Left lung (tissue), 10 donors: ENCODE results near the gene UBE2R2. TPM values are rescaled to one million over a fixed set of nuclear protein-coding genes. Genes with fewer than 3 reads are reported as not detected.
"Not testable (repeated sequence)": the region's sequence is repeated elsewhere in the genome, so short reads cannot be mapped to it uniquely, and the experiment has no call there.

Source experiments
- ATAC-seq: fragments of 200-7000 bp; cut with Tn5 transposase; one replicate; pipeline ENCODE4 v1.9.1; 2020; ENCODE audit warnings: moderate library complexity
- DNase-seq, 4 donors: peaks; one replicate each; pipeline ENCODE4 v3.0.0-alpha.2; 2013 to 2020
- H3K27ac ChIP-seq, 2 donors: fragments of 200-600 bp; sonication (generic) in 1 of 2; one replicate each; pipeline versions ENCODE4 v1.5.0 to v1.8.0; 2020 to 2021
- H3K27me3 ChIP-seq, 2 donors: fragments of 200-600 bp; sonication (generic) in 1 of 2; one replicate each; pipeline versions ENCODE4 v1.5.0 to v1.8.0; 2020 to 2021
- H3K36me3 ChIP-seq, 2 donors: fragments of 200-600 bp; sonication (generic) in 1 of 2; one replicate each; pipeline versions ENCODE4 v1.5.0 to v1.8.0; 2020 to 2021
- H3K4me1 ChIP-seq, 2 donors: fragments of 200-600 bp; one replicate each; pipeline ENCODE4 v1.8.0; 2021
- H3K4me3 ChIP-seq, 2 donors: fragments of 200-600 bp; sonication (generic) in 1 of 2; one replicate each; pipeline versions ENCODE4 v1.5.0 to v1.8.0; 2020 to 2021; ENCODE audit warnings: mild to moderate bottlenecking in 1 of 2
- H3K9me3 ChIP-seq, 2 donors: fragments of 200-600 bp; sonication (generic) in 1 of 2; one replicate each; pipeline versions ENCODE4 v1.5.0 to v1.8.0; 2020 to 2021
- intact Hi-C, 2 donors: fragments of 100-400 bp; cut with DNase I; formaldehyde crosslinking; loops; one replicate each; pipeline versions ENCODE4 v1.11.2 to v1.14.2; 2022
- polyA plus RNA-seq, 6 donors: library from polyadenylated mRNA; unstranded; fragments of 120-200 nt; gene quantifications; one replicate each; pipeline ENCODE4 v1.2.1, GENCODE V29; 2013; ENCODE audit not compliant: insufficient read length in 6 of 6
- total RNA-seq, 2 donors: library from RNA; stranded (reverse); fragmentation: NEBNext Ultra II Directional; extraction: Animal tissue kit (Norgen Biotek cat#: 25700); gene quantifications; one replicate each; pipeline ENCODE4 v1.2.1, GENCODE V29; 2021
- TF ChIP-seq, protein P1 (sequence below), 2 donors: fragments of 200-600 bp; sonication (generic) in 1 of 2; IDR thresholded peaks; one replicate each; pipeline versions ENCODE4 v1.5.0 to v1.8.0; 2021; ENCODE audit warnings: antibody characterized with exemption in 2 of 2
- donor health status: DM: no; HTN: yes; CAD: no.
- donor health status: DM: no; HTN: no; CAD: no.

UBE2R2 gene
- total and polyA plus RNA-seq, 8 donors: 34.0 to 60.6 (median 56.7) TPM

DNA sequence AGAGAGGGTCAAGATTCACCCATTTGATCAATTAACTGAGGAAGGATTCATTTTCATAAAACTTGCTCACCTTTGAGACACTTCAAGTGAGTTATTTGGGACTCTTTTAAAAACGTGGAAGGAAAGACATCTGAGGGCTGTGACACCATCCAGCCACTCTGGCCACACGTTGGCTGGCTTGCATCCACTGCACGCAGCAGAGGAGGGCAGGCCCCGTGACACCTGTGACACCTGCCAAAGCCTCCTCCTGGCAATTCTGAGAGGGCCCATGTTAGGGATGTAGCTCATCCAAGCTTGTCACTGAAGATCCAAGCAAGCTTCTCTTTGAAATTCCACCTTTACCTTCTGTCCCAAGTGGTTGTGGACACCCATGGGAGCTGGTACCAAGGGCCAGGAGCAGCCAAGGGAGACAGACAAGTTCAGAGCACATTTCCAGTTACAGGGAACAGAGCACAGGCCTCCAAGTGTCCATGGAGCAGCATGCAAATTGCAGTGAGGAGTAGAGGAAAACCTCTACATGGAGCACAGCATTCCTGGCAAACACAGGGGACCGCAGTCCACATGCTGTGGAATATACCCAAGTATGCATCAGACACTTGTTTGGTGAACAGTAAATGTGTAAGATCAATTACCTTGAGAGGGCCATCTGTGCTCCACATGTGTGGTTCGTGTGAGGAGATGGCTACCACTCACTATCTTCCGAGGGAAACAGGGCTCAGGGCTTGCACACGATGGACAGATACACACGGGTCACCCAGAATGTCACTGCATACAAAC, 16.8 kb upstream of the UBE2R2 start:
- no peak overlapping the region for H3K4me3 ChIP-seq
- no peaks in the 10 kb centered on the region for H3K36me3 ChIP-seq
- no peak overlapping the region for H3K27ac ChIP-seq
- no peak for DNase-seq
- no peaks in the 10 kb centered on the region for H3K9me3 ChIP-seq
- H3K4me1 ChIP-seq: no peaks in the 10 kb centered on the region
- no peak for ATAC-seq
- no peaks in the 10 kb centered on the region for H3K27me3 ChIP-seq
- intact Hi-C loops: no loop called here
- TF ChIP-seq, protein P1, sequence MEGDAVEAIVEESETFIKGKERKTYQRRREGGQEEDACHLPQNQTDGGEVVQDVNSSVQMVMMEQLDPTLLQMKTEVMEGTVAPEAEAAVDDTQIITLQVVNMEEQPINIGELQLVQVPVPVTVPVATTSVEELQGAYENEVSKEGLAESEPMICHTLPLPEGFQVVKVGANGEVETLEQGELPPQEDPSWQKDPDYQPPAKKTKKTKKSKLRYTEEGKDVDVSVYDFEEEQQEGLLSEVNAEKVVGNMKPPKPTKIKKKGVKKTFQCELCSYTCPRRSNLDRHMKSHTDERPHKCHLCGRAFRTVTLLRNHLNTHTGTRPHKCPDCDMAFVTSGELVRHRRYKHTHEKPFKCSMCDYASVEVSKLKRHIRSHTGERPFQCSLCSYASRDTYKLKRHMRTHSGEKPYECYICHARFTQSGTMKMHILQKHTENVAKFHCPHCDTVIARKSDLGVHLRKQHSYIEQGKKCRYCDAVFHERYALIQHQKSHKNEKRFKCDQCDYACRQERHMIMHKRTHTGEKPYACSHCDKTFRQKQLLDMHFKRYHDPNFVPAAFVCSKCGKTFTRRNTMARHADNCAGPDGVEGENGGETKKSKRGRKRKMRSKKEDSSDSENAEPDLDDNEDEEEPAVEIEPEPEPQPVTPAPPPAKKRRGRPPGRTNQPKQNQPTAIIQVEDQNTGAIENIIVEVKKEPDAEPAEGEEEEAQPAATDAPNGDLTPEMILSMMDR (IDR thresholded peaks at IDR 0.05): no peak

DNA sequence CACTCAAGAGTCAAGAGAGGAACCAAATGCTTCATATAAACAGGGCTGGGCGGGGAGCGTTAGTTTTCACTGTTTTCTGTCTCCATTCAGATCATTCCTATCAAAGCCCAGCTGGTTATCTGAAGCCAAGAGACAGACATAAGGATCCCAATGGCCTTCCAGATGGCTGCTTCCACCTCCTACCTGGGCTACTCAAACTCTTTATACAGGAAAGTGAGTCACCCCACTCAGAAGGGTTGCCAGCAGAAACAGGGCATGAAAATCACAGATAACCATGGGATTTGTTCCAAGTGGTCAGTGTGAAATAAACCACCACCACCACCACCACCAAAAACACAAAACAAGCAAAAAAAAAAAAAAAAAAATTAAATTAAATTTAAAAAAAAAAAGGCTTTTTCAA, 16.1 kb upstream of the UBE2R2 start:
- H3K4me1 ChIP-seq: no peaks in the 10 kb centered on the region
- H3K4me3 ChIP-seq: no peak overlapping the region
- no peaks in the 10 kb centered on the region for H3K36me3 ChIP-seq
- DNase-seq (no peak), ATAC-seq (peak; percentile 57)
- TF ChIP-seq, protein P1 (IDR thresholded peaks at IDR 0.05): no peak
- no peak overlapping the region for H3K27ac ChIP-seq
- intact Hi-C loops: no loop called here
- no peaks in the 10 kb centered on the region for H3K27me3 ChIP-seq
- H3K9me3 ChIP-seq: no peaks in the 10 kb centered on the region

DNA sequence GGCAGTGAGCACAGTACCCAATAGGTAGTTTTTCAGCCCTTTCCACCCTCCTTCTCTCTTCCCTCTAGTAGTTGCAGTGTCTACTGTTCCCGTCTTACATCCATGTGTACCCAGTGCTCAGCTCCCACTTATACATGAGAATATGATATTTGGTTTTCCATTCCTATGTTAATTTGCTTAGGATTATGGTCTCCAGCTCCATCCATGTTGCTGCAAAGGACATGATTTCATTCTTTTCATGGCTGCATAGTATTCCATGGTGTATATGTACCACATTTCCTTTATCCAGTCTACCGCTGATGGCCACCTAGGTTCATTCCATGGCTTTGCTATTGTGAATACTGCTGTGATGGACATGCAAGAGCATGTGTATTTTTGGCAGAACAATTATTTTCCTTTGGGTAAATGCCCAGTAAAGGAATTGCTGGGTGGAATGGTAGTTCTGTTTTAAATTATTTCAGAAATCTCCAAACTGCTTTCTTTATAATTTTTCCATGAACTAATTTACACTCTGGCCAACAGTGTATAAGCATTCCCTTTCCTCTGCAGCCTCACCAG, 14.9 kb upstream of the UBE2R2 start:
- DNase-seq, H3K27ac ChIP-seq, intact Hi-C loops, H3K4me3 ChIP-seq, H3K36me3 ChIP-seq, H3K4me1 ChIP-seq, ATAC-seq, H3K27me3 ChIP-seq, H3K9me3 ChIP-seq: not testable (repeated sequence)

DNA sequence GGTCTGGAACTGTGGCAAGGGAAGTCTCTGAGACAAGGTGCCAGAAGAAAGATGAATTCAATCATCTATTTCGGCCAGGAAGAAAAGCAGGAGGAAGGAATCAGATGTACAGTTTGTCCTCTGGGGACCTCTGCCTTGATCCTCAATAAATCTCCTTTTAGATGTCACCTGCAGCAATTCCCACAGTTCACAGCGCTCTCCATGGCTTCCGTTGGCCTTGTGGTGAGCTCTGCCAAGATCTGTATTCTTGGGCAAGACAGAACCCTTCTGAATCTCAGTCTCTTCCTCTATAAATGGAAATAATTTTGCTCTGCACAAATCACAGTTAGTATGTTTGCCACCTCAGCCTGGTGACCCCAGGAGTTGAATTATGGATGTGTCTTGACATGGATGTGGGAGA, 12.8 kb upstream of the UBE2R2 start:
- H3K4me3 ChIP-seq, intact Hi-C loops, H3K4me1 ChIP-seq, H3K27ac ChIP-seq, H3K27me3 ChIP-seq, DNase-seq, H3K9me3 ChIP-seq, H3K36me3 ChIP-seq, ATAC-seq: not testable (repeated sequence)

DNA sequence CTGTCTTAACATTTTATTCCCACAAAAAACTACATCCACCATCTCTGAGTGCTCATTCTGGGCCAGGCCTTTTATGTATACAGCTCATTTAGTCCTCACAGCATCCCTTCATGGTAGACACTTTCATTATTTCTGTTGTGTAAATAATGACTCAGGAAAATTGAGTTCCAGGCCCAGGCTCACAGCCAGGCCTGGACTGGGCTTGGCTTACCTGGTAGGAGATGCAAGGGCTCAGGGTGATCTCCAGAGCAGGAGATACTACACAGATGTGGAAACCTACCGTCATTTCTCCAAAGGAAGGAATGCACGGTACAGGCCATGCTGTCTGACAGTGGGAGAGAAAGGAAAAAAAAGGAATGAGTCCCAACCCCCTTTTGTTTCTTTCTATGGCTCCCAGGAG, 9.8 kb upstream of the UBE2R2 start:
- H3K9me3 ChIP-seq, DNase-seq, H3K36me3 ChIP-seq, intact Hi-C loops, H3K4me1 ChIP-seq, H3K4me3 ChIP-seq, H3K27me3 ChIP-seq, H3K27ac ChIP-seq: not testable (repeated sequence)
- peak; percentile 94 for ATAC-seq

DNA sequence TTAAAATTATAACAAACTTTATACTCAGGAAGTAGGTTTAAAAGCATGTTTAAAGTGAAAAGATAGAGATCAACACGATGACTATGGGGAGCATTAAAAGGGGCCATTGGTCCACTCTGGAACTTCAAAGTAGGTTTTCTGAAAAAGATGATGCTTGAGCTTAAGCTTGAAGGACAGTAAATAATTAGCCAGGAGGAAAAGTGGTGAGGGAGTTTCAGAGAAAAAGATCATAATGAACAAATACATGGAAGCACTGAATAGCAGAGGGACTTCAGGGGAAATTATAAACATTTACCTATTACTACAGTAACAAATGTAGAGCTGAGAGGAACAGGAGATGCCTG, 8.0 kb upstream of the UBE2R2 start:
- H3K4me3 ChIP-seq, H3K27ac ChIP-seq, H3K9me3 ChIP-seq, intact Hi-C loops, H3K4me1 ChIP-seq, DNase-seq, H3K36me3 ChIP-seq, ATAC-seq, H3K27me3 ChIP-seq: not testable (repeated sequence)

DNA sequence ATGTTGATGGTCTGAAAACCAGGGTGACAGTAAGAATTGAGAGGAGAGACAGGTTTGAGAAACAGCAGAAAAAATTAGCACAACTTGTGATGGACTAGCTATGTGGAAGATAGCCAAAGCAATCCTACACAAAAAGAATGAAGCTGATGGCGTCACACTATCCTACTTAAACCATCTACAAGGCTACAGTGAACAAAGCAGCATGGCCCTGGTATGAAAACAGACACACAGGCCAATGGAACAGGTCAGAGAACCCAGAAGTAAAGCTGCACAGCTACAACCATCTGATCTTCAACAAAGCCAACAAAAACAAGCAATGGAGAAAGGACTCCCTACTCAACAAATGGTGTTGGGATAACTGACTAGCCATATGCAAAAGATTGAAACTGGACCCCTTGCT, 7.5 kb upstream of the UBE2R2 start:
- Histone ChIP-seq H3K9me3 (no peaks in the 10 kb centered on the region), H3K36me3 (no peaks in the 10 kb centered on the region), H3K27ac (no peak overlapping the region), H3K27me3 (no peaks in the 10 kb centered on the region), H3K4me3 (no peak overlapping the region), H3K4me1 (peaks cover 4 to 14% of the 10 kb centered on the region in 2 donors)
- no peak for DNase-seq
- no peak for ATAC-seq
- TF ChIP-seq, protein P1 (IDR thresholded peaks at IDR 0.05): no peak
- intact Hi-C loops: no loop called here
